ENCODE data around the gene TAS2R7. TPM values are rescaled to one million over a fixed set of nuclear protein-coding genes. Genes with fewer than 3 reads are reported as not detected.

The TAS2R7 gene
- total and polyA plus RNA-seq, 2 of the 4 experiments (the other 2 are of a cell fraction) = not detected

- Histone ChIP-seq H3K9ac (ENCODE audit: low read depth, low read length) (no peak within 1 kb of the TSS), H3K56ac (ENCODE audit: extremely low read depth, insufficient read depth, low read length) (no peak within 1 kb of the TSS), H2AFZ (replicated peaks; ENCODE audit: low read length, poor library complexity) (no peak within 1 kb of the TSS), H3K4me3 (ENCODE audit: insufficient read depth, low read depth, low read length) (no peak within 1 kb of the TSS), H3K9me3 (ENCODE audit: control insufficient read depth, insufficient read depth, low read length) (no peaks in the 10 kb centered on the region), H3K14ac (replicated peaks; ENCODE audit: low read depth, low read length) (no peak within 1 kb of the TSS), H2BK20ac (ENCODE audit: low read depth, low read length) (no peak within 1 kb of the TSS), H2AK5ac (ENCODE audit: low read depth, low read length) (no peak within 1 kb of the TSS), H3K79me1 (ENCODE audit: low read depth in 1 of 2, low read length in 2 of 2) (0 out of 4 replicates have a peak, but pooled peaks cover 0 to 6% of the 10 kb centered on the region in 2 experiments), H4K8ac (ENCODE audit: low read depth in 2 of 2, low read length in 2 of 2) (no peak within 1 kb of the TSS), H3K18ac (ENCODE audit: low read depth, low read length) (no peak within 1 kb of the TSS), H3K4me1 (ENCODE audit: control insufficient read depth, insufficient read depth, low read length) (no peaks in the 10 kb centered on the region), H4K91ac (ENCODE audit: insufficient read depth, low read depth, low read length) (no peak within 1 kb of the TSS), H2AK9ac (replicated peaks; ENCODE audit: low read depth, low read length, poor library complexity) (no peak within 1 kb of the TSS), H3K23ac (ENCODE audit: low read depth, low read length) (no peak within 1 kb of the TSS), H3K27me3 (ENCODE audit: control insufficient read depth, insufficient read depth, low read length) (no peaks in the 10 kb centered on the region), H3K9me1 (ENCODE audit: insufficient read depth, low read length) (peaks cover 7% of the 10 kb centered on the region; the same call in 1 of the 2 replicates), H2BK5ac (ENCODE audit: low read depth, low read length, poor library complexity, severe bottlenecking) (no peak within 1 kb of the TSS), H3K4me2 (ENCODE audit: low read depth, low read length) (no peak within 1 kb of the TSS), H2BK120ac (ENCODE audit: low read depth, low read length) (no peak within 1 kb of the TSS), H4K20me1 (ENCODE audit: insufficient read depth, low read length) (no peaks in the 10 kb centered on the region), H2BK15ac (ENCODE audit: low read depth, low read length) (no peak within 1 kb of the TSS), H3K27ac (ENCODE audit: insufficient read depth, low read length) (no peak within 1 kb of the TSS), H3K36me3 (ENCODE audit: control insufficient read depth, insufficient read depth, low read length) (no peaks in the 10 kb centered on the region), H3K4ac (ENCODE audit: low read depth, low read length) (no peak within 1 kb of the TSS), H4K5ac (ENCODE audit: low read depth, low read length) (no peak within 1 kb of the TSS)
- CTCF ChIA-PET = interaction anchor here (1.5 kb wide), 1 partner anchor 14 kb away, joined by 3 read pairs; no protein-coding TSS in a partner anchor
- dilution Hi-C loops (cut with HindIII; ENCODE audit: low sequenced_read_pairs, unreplicated experiment) (no loop called here), intact Hi-C loops (cut with micrococcal nuclease) (no loop called here), in situ Hi-C loops (cut with MboI; ENCODE audit: low sequenced_read_pairs) (no loop called here)
- ATAC-seq (ENCODE audit: low read depth) = no peak
- no TSS peak for BruUV-seq (replicated peaks)
- WGBS, 2 experiments (ENCODE audit: extremely low coverage in 2 of 2, insufficient read length in 1 of 2) = no CpG with 5 or more reads among the region's 4 CpGs
- POLR2A ChIA-PET (ENCODE audit: unreplicated experiment) = no interaction called here
- TF ChIP-seq CEBPB (IDR thresholded peaks at IDR 0.05; ENCODE audit: low read depth, low read length) (no peak), NFE2L2 (IDR thresholded peaks at IDR 0.05; ENCODE audit: low read depth, low read length) (no peak), RAD21 (IDR thresholded peaks at IDR 0.05; ENCODE audit: low read length) (no peak), CHD1 (IDR thresholded peaks at IDR 0.05; ENCODE audit: low read depth, low read length) (no peak), FOS (IDR thresholded peaks at IDR 0.05; ENCODE audit: low read depth, low read length) (no peak), MAFK (IDR thresholded peaks at IDR 0.05; ENCODE audit: low read depth, low read length) (no peak), USF2 (IDR thresholded peaks at IDR 0.05; ENCODE audit: low read depth, low read length) (no peak), POLR2A (IDR thresholded peaks at IDR 0.05; ENCODE audit: low read depth, low read length) (no peak), RCOR1 (IDR thresholded peaks at IDR 0.05; ENCODE audit: insufficient replicate concordance, low read length) (no peak), MAZ (IDR thresholded peaks at IDR 0.05; ENCODE audit: borderline replicate concordance, low read depth, low read length) (no peak), SMC3 (IDR thresholded peaks at IDR 0.05; ENCODE audit: low read depth, low read length) (no peak), CTCF (conservative IDR thresholded peaks at IDR 0.05; ENCODE audit: low read depth, low read length) (no peak), MXI1 (IDR thresholded peaks at IDR 0.05; ENCODE audit: borderline replicate concordance, low read depth, low read length) (no peak), ELK1 (IDR thresholded peaks at IDR 0.05; ENCODE audit: borderline replicate concordance, low read depth, low read length) (no peak), BHLHE40 (IDR thresholded peaks at IDR 0.05; ENCODE audit: low read depth, low read length) (no peak), RFX5 (IDR thresholded peaks at IDR 0.05; ENCODE audit: low read depth, low read length) (no peak)
- DNase-seq = no peak
These were observed 47.0 kb upstream of the TAS2R7 start, which contains the start of gene PRR4 for GRCh38 chr12:10849425-10849878. Gene PRR4, minus strand, starts transcription at chr12:10849475. Its CDS starts 38 bp downstream, at chr12:10849437.
